Gastrocnemius medialis (tissue), 4 donors: Measurements from ENCODE around the gene DAB2IP.

Experiments
- CTCF ChIP-seq, 5 experiments: fragments of 450-650 bp in 3 of 5; fragments of 200-600 bp in 2 of 5; sonication (generic) in 2 of 5; IDR thresholded peaks in 4 of 5; conservative IDR thresholded peaks in 1 of 5; 1 replicate in 4 of 5; 2 replicates in 1 of 5; pipeline ENCODE4 v1.5.1; 2016 to 2019; ENCODE audit warnings: antibody characterized with exemption in 5 of 5, mild to moderate bottlenecking in 3 of 5, moderate library complexity in 3 of 5
- POLR2A ChIP-seq, 2 donors: fragments of 450-650 bp; IDR thresholded peaks; one replicate each; pipeline ENCODE4 v1.6.1; 2017; ENCODE audit warnings: antibody characterized with exemption in 2 of 2, mild to moderate bottlenecking in 2 of 2, moderate library complexity in 2 of 2

- TF ChIP-seq CTCF (IDR thresholded peaks at IDR 0.05 in 4 of 5, conservative IDR thresholded peaks at IDR 0.05 in 1 of 5) (no peak), POLR2A (IDR thresholded peaks at IDR 0.05) (no peak)
Observed at GRCh38 chr9:121798941-121799340, 147.5 kb downstream of the DAB2IP start.
